Osteoblast (primary cell): ENCODE measurements around the gene POFUT1. TPM values are rescaled to one million over a fixed set of nuclear protein-coding genes. Genes with fewer than 3 reads are reported as not detected.

Source experiments
- DNase-seq: peaks from one replicate; pipeline ENCODE4 v3.0.0; 2011; ENCODE audit warnings: low spot score, mixed read lengths; ENCODE audit not compliant: insufficient read length; ENCODE audit errors: missing footprints
- H2AFZ ChIP-seq: 2 replicates; pipeline ENCODE4 v1.6.0; 2011; ENCODE audit warnings: mild to moderate bottlenecking, low read length
- H3K27ac ChIP-seq: 2 replicates; pipeline ENCODE4 v1.5.1; 2011; ENCODE audit warnings: mild to moderate bottlenecking, low read depth, low read length, moderate library complexity
- H3K27me3 ChIP-seq: 2 replicates; pipeline ENCODE4 v1.6.0; 2012; ENCODE audit warnings: mild to moderate bottlenecking, control low read depth, inconsistent platforms, low read length, moderate library complexity; ENCODE audit not compliant: insufficient read depth
- H3K36me3 ChIP-seq: 2 replicates; pipeline ENCODE4 v1.5.1; 2011; ENCODE audit warnings: mild to moderate bottlenecking, low read length, control low read depth, moderate library complexity; ENCODE audit not compliant: insufficient read depth
- H3K4me1 ChIP-seq: 2 replicates; pipeline ENCODE4 v1.5.1; 2011; ENCODE audit warnings: mild to moderate bottlenecking, low read length, control low read depth, moderate library complexity; ENCODE audit not compliant: insufficient read depth
- H3K4me2 ChIP-seq: 2 replicates; pipeline ENCODE4 v1.6.0; 2011; ENCODE audit warnings: mild to moderate bottlenecking, low read length; ENCODE audit not compliant: insufficient read depth
- H3K4me3 ChIP-seq: fragments of 200-600 bp; sonication (generic); 3 replicates; pipeline ENCODE4 v1.5.1; 2012; ENCODE audit warnings: mild to moderate bottlenecking, low read length, inconsistent platforms; ENCODE audit not compliant: insufficient read depth
- H3K79me2 ChIP-seq: 2 replicates; pipeline ENCODE4 v1.6.0; 2012; ENCODE audit warnings: mild to moderate bottlenecking, low read length, control low read depth, inconsistent platforms; ENCODE audit not compliant: insufficient read depth
- H3K9me3 ChIP-seq: 2 replicates; pipeline ENCODE4 v1.5.1; 2011; ENCODE audit warnings: low read depth, low read length, control low read depth
- H4K20me1 ChIP-seq: 2 replicates; pipeline ENCODE4 v1.6.0; 2012; ENCODE audit warnings: mild to moderate bottlenecking, low read length, control low read depth; ENCODE audit not compliant: insufficient read depth
- total RNA-seq: library from RNA; depleted of rRNA; stranded (reverse); fragments of >200 nt; gene quantifications from 2 replicates; pipeline ENCODE4 v1.2.3, GENCODE V29; 2012
- TF ChIP-seq, protein P1 (sequence below): IDR thresholded peaks from 2 replicates; pipeline ENCODE4 v1.5.1; 2011; ENCODE audit warnings: mild to moderate bottlenecking, low read depth, low read length, moderate library complexity; ENCODE audit errors: extremely low read depth

POFUT1 gene
- total RNA-seq, 1 donor: 40.9 TPM

DNA sequence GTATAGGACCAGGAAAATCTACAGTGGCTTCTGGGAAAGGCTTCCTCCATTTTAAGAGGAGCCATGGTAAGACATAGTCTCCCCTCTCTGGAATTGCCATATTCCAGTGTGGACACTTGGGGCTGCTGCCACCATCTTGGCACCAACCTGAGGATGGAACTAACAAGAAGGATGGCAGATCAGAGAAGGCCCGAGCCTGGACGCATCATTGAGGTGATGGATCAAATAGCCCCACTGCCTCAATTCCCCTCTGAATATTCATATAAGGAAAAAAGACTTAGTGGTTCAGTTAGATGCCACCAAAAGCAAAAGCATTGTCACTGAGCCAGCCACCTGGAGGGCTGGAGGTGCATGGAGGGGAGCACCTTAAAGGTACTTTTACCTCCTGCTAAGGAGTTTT, 26.1 kb upstream of the POFUT1 start:
- peak; percentile 4 for DNase-seq
- H3K36me3 ChIP-seq: no peaks in the 10 kb centered on the region
- H3K4me2 ChIP-seq: no peak overlapping the region
- H3K4me1 ChIP-seq: no peaks in the 10 kb centered on the region
- TF ChIP-seq, protein P1, sequence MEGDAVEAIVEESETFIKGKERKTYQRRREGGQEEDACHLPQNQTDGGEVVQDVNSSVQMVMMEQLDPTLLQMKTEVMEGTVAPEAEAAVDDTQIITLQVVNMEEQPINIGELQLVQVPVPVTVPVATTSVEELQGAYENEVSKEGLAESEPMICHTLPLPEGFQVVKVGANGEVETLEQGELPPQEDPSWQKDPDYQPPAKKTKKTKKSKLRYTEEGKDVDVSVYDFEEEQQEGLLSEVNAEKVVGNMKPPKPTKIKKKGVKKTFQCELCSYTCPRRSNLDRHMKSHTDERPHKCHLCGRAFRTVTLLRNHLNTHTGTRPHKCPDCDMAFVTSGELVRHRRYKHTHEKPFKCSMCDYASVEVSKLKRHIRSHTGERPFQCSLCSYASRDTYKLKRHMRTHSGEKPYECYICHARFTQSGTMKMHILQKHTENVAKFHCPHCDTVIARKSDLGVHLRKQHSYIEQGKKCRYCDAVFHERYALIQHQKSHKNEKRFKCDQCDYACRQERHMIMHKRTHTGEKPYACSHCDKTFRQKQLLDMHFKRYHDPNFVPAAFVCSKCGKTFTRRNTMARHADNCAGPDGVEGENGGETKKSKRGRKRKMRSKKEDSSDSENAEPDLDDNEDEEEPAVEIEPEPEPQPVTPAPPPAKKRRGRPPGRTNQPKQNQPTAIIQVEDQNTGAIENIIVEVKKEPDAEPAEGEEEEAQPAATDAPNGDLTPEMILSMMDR: no peak
- H3K79me2 ChIP-seq: no peaks in the 10 kb centered on the region
- no peaks in the 10 kb centered on the region for H3K9me3 ChIP-seq
- H3K4me3 ChIP-seq: no peak overlapping the region
- no peaks in the 10 kb centered on the region for H3K27me3 ChIP-seq
- H3K27ac ChIP-seq: no peak overlapping the region
- H2AFZ ChIP-seq: no peak overlapping the region
- no peaks in the 10 kb centered on the region for H4K20me1 ChIP-seq

DNA sequence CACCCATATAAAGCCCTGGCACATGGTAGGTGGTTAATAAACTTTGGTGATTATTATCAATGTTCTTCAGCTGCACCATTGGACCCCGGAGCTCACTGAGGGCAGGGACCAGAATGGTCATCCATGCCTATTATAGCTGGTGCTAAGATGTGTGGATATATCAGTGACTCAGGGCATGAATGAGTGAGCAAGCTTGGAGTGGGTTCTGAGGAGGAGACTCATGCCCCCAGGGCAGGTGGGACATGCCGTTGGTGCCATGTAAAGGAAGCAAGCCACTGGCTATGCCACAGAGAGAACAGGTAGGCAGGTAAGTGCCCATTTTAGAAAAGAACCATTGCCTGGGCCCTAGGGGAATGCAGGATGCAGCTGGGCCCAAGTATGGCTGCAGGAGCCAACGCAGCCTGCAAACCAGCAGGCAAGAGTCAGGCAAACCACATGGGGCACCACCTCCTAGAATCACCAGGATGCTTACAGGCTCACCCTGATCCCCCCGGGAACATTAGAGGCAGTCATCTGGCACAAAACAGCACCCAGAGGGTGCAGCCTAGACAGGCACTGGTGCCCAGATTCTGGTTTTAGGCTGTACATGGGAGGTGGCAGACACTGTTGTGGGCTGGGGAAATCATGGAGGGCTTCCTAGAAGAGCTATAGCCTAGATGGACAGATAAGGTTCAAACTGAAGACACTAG, 23.6 kb upstream of the POFUT1 start:
- Histone ChIP-seq H3K9me3 (no peaks in the 10 kb centered on the region), H3K4me2 (no peak overlapping the region), H3K27ac (no peak overlapping the region), H3K79me2 (peaks cover 8% of the 10 kb centered on the region), H3K4me1 (peaks cover 1% of the 10 kb centered on the region), H3K36me3 (no peaks in the 10 kb centered on the region), H3K4me3 (no peak overlapping the region), H3K27me3 (no peaks in the 10 kb centered on the region), H4K20me1 (no peaks in the 10 kb centered on the region), H2AFZ (no peak overlapping the region)
- DNase-seq: peak; percentile 45
- TF ChIP-seq, protein P1: no peak

DNA sequence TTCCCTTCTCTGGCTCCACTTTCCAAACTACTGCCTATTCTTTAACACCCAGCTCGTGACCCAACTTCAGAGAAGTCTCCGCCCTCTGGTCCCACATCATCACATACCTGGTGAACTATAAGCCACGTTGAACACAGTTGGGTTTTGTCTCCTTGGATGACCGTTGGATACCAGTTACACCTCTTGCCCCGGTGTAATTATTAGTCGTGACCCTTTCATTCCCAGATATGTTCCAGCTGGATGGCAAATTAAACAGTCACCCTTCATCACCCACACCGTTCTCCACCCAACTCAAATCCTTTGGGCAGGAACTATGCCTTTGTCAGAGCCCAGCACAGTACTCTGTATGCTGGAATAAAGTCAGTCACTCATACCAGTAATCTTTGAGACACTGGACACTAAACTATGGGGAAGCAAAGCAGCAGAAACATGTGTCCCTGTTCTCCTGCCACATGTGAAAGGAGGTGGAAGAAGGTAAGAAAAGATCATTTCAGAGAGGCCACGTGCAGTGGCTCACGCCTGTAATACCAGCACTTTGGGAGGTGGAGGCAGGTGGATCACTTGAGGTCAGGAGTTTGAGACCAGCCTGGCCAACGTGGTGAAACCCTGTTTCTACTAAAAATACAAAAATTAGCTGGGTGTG, 22.6 kb upstream of the POFUT1 start:
- Histone ChIP-seq H3K4me2 (no peak overlapping the region), H3K36me3 (no peaks in the 10 kb centered on the region), H3K79me2 (peaks cover 8% of the 10 kb centered on the region), H3K27ac (no peak overlapping the region), H3K4me1 (peaks cover 8% of the 10 kb centered on the region), H3K27me3 (no peaks in the 10 kb centered on the region), H3K9me3 (no peaks in the 10 kb centered on the region), H4K20me1 (no peaks in the 10 kb centered on the region), H3K4me3 (no peak overlapping the region), H2AFZ (no peak overlapping the region)
- DNase-seq: peak; percentile 23
- TF ChIP-seq, protein P1: no peak

DNA sequence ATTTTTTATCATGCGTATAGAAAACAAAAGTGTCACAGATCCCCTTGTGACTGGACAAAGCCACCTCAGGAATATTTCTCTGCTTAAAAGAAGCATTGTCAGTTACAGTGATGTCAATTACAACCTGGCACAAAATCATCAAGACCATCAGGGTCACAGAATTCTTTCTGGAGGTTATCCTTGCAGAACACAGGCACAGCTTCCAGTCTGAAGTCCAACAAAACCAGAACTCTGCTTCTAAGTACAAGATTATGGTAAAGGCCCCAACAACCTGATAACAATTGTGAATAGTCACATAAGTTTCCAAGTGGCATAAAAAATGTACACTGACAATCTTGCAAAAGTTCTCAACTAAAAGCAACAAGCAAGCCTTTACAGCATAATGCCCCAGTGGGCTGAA, 21.2 kb upstream of the POFUT1 start:
- DNase-seq: no peak

More for the DNA sequence above, 21.2 kb upstream of the POFUT1 start:
- no peak overlapping the region for H3K4me2 ChIP-seq
- TF ChIP-seq, protein P1: no peak
- H3K36me3 ChIP-seq: no peaks in the 10 kb centered on the region
- no peaks in the 10 kb centered on the region for H3K9me3 ChIP-seq
- no peak overlapping the region for H3K27ac ChIP-seq
- H3K4me3 ChIP-seq: no peak overlapping the region
- no peaks in the 10 kb centered on the region for H4K20me1 ChIP-seq
- H3K79me2 ChIP-seq: peaks cover 8% of the 10 kb centered on the region
- peaks cover 8% of the 10 kb centered on the region for H3K4me1 ChIP-seq
- no peak overlapping the region for H2AFZ ChIP-seq
- H3K27me3 ChIP-seq: no peaks in the 10 kb centered on the region
